ENCODE data around the gene TBCD. TPM values are rescaled to one million over a fixed set of nuclear protein-coding genes. Genes with fewer than 3 reads are reported as not detected.
A peak's percentile ranks its signal among the peaks of the same experiment; 100 is the strongest.

TBCD gene
- polyA plus RNA-seq, 4 donors, result 54.4 to 90.7 (median 68.7) TPM

- DNase-seq (ENCODE audit: low read depth in 4 of 4, low spot score in 3 of 4), result no peak
Observed at GRCh38 chr17:82929011-82929622, 177.3 kb downstream of the TBCD start.

DNA sequence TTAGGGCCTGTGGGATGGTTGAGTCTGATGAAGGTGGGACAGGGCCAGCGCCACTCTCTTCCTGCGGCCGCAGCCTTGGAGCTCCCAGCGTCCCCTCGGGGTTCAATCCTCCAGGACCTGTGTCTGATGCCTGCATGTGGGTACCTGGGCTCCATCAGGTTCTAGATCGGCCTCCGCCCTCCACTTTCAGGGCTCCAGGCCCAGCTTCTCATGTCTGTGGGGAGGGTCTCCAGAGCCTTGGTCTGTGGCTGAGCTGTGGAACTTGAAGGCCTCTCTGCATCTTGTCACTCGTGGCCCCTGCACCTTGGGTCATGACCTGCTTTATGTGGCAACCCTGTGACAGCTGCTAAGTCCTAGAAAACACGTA, 177.8 kb downstream of the TBCD start:
- no peak for DNase-seq (ENCODE audit: low read depth in 4 of 4, low spot score in 3 of 4)

DNA sequence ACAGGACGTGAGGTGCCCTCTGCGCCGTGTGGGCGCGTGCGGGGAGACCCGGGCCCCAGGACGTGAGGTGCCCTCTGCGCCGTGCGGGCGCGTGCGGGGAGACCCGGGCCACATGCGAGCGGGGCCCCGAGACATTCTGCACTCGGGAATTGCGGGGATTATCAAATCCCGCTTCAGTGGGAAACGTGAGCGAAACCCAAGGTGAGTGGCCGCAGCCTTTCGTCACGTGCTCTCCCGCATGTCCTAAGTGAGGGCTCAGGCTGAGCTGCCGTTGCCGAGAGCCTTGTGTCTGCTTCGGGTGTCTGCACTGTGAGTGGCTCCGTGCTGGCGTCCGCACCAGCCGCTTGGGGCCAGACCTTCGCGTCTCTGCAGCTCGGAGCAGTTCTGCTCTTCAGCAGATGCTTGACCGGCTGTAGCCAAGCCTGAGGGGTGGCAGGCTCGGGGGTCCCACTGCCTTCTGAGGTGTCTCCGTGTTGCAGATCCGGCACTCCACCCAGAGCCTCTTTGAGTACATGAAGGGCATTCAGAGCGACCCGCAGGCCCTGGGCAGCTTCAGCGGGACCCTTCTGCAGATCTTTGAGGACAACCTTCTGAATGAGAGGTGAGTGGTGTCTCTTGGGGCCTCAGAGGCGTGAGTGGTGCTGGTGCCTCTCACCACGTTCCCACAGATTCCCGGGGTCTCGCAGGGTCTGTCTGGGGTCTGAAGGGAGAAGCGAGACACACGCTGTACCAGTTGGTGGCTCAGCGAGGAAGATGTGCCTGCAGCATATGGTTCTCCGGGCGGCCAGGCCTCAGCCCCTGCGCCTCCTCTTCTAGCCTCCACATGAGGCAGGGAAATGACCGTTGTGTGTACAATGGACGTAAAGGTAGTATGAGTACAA, 178.4 kb downstream of the TBCD start:
- DNase-seq (ENCODE audit: low read depth in 4 of 4, low spot score in 3 of 4), result no peak

DNA sequence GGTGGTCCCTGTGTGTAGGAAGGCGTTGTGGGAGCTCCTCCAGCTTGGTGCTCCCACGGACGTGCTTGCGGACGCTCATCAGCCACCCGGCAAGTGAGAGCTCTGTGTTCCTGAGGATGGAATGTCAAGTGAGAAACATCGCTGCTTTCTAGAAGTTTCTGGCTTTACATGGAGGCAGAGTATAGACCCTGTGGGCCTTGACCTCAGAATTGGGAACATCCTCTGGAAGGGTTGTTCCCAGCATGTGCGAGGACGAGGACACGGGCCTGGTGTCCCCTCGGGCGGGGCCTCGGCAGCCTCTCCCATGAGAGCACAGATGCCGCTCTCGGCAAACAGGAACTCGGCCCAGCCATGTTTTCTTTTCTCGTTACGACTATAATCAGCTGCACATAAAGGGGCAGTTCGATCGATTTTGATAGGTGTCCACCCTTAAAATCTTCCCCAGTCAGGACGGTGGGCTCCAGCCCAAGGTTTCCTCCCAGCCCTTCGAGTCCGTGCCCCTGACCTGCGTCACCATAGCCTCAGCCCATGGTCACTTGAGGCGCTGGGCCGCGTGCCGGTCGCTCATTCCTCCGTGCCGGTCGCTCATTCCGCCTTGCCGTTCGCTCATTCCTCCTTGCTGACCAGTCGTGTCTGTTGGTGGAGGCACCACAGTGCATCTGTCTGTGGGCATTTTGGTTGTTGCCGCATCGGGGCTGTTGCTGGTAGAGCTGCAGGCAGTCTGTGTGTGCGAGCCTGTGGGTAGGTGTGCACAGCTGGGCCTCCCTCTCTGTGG, 179.2 kb downstream of the TBCD start:
- no peak for DNase-seq (ENCODE audit: low read depth in 4 of 4, low spot score in 3 of 4)

DNA sequence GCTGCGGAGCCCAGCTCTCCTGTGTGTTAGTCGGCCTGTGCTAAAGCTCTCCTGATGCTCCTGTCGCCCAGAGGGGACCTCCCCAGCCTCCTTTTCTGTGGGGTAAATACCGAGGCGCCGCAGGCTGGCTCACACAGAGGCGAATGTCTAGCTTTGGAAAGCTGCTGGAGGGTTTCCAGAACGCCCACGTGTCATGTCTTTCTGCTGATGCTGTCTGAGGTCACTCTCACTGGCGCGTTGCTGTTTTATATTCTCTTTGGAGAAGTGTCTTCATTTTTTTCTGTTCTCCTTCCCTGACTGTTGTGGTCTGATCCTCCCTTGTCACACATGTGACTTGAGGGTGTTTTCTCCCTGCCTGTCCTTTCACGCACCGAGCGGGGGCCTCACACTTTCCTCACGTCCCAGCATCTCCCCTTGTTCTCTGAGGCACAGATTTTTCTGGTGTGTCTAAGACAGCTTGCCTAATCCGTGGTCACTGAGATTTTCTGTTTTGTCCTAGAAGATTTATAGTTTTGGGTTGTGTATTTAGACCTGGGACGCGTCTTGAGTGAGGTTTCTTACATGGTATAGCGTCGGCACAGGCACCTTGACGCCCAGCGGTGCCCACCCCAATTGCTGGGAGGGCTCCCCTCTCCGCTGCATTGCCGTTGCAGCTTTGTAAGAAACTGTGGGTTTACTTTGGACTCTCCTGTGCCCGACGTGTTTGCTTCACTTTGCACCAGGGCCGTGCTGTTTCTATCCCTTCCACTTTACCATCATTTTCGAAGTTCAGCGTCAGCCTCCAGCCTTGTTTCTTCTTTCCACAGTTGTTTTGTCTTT, 180.0 kb downstream of the TBCD start:
- DNase-seq (ENCODE audit: low read depth in 4 of 4, low spot score in 3 of 4), result no peak

DNA sequence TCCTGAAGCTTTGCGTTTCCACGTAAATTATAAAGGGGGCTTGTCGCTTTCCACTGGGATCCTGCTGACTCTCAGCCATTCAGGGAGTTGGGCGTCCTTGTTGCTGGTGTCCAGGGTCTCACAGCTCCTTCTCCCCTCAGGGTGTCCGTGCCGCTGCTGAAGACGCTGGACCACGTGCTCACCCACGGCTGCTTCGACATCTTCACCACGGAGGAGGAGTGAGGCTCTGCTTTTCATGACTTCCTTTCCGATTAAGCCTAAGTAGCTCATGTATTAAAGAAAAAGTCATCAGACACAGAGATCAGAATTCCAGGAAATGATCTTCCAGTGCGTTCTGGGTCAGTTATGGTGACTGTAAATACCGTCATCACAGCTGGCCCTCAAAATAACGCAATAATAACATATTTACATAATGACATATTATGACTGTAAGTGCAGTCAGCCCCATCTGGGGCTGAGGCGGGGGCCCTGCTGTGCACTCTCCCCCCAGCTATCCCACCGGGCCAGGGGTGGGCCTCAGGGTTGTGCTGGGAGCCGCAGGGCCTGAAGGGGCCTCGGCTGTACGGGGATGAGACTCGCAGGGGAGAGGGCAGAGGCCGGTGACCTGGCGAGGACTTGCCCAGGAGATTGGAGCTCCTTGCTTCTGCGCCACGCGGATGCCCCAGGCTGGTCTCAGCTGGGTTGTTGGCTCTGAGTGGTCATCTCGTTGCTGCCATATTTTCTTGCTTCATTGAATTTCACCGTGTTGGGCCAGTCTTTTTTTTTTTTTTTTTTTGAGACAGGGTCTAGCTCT, 180.8 kb downstream of the TBCD start:
- no peak for DNase-seq (ENCODE audit: low read depth in 4 of 4, low spot score in 3 of 4)

DNA sequence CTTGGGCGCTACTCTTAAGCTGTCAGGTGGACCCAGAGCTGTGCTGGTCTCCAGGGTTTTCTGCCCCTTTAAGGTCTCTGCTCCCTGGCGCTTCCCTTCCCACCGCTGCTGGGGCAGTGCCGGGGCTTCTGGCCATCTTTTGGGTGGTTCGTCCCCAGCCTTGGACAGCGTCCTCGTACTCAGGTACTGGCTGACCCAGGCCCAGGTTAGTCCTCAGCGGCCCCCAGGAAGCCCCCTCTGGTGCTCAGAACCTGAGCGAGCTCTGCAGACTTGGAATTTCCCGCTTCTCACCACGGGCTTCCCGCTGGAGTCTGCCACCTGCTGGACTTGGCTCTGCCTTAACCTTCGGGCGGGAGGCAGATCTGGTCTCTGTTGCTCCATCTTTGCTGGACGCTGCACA, 182.0 kb downstream of the TBCD start:
- no peak for DNase-seq (ENCODE audit: low read depth in 4 of 4, low spot score in 3 of 4)

GRCh38 chr17:82935966-82936767, 184.3 kb downstream of the TBCD start:
- no peak for DNase-seq (ENCODE audit: low read depth in 4 of 4, low spot score in 3 of 4)

DNA sequence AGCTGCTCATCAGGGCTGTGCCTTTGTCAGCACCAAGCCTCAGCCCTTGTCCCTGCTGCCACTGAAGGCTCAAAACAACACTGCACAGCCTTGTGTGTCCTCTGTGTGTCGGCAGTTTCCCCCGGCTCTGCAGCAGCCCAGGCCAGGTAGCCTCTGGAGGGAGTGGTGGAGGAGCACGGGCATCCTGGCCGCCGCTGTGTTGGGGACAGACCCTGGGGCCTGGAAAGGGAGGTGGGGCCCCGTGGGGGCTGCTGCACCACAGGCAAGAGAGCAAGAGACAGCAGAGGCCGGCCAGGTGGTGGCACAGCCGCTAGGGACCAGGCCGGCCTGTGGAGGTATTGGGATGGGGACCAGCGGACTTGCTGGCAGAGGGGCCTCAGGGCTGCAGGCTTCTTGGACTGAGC, 184.9 kb downstream of the TBCD start:
- DNase-seq (ENCODE audit: low read depth in 4 of 4, low spot score in 3 of 4), result no peak

GRCh38 chr17:82937411-82938371, 185.8 kb downstream of the TBCD start:
- peak in 1 of 4 donors; percentile 26 for DNase-seq (ENCODE audit: low read depth in 4 of 4, low spot score in 3 of 4)

DNA sequence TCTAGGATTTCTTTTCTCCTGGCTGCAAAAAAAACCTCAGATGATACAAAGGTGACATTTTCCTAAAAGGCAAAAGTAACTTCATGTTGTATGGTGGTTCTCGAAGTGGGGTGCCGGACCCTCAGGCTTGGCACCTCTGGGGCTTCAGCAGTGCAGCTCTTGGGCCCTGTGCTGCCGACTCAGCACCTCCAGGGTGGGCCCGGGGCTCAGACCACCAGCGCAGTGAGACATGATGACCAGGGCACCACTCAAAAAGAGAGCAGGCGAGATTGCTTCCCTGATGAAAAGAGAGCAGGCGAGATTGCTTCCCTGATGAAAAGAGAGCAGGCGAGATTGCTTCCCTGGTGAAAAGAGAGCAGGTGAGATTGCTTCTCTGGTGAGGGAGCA, 186.6 kb downstream of the TBCD start:
- DNase-seq (ENCODE audit: low read depth in 4 of 4, low spot score in 3 of 4), result no peak

- DNase-seq (ENCODE audit: low read depth in 4 of 4, low spot score in 3 of 4), result peak in 1 of 4 donors; percentile 32
Observed at GRCh38 chr17:82938873-82939620, 187.2 kb downstream of the TBCD start.

- no peak for DNase-seq (ENCODE audit: low read depth in 4 of 4, low spot score in 3 of 4)
Observed at GRCh38 chr17:82939621-82940135, 187.8 kb downstream of the TBCD start.

DNA sequence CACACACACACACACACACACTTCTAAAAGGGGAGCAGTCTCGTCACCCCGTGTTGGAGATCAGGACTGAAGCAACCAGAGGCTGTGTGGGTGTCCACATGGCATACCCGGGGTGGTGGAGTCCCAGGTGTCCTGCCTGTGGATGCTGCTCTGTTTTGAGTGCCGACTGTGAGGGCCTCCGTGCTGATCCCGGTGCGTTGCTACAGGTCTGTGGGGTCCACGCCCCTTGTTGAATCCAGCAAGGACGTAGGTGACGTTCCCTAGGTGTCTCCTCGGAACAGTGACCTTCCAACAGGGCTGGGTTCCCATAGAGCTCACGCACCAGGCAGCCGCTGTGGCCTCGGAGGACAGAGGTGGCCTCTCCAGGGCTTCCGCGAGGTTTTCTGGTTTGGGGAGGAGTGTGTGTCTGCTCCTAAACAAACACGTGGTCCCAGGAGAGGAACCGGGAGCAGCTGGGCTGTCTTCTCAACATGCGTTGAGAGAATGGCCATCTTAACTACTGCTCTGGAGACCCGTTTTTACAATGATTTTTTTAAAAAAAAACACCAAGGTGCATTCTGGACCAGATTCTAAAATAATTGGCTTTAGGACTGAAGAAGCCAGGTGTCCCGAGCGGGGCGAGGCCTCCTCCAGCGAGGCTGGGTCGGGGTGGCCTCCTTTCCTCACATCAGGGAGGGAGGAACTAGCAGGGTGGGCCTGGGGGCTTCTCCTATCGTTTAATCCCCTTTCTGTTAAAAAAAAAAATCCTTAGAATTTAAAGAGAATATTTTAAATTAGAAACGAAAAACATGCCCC, 188.6 kb downstream of the TBCD start:
- DNase-seq (ENCODE audit: low read depth in 4 of 4, low spot score in 3 of 4), result no peak

- DNase-seq (ENCODE audit: low read depth in 4 of 4, low spot score in 3 of 4), result no peak
Observed at GRCh38 chr17:82941021-82942001, 189.4 kb downstream of the TBCD start.

All from left renal pelvis (tissue), 4 donors.